GM21390 (cell line): ENCODE measurements around the gene OR7D2.
"Not testable (repeated sequence)": the region's sequence is repeated elsewhere in the genome, so short reads cannot be mapped to it uniquely, and the experiment has no call there.

Experiments used
- ATAC-seq: cut with Tn5 transposase; IDR thresholded peaks from one replicate; pipeline ENCODE4 v1.9.1; 2021; ENCODE audit not compliant: unreplicated experiment

OR7D2 gene

DNA sequence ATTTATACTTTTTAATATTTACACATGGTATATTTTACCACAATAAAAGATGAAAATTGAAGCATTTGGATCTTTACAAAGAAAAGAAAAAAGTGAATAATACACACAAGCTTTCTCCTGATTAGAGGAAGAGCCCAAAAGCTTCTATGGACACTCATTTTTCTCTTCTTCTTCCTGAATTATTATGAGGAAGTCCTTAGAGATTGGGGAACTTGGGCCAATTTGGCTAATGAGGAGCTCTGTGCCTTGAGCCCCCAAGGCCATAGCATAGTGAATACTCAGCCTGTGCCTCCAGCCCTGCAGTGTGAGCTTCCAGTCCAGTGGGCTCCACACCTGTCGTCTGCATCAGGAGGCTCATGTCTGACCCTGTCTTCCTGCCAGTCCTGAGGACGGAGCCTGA lies 19.3 kb downstream of the OR7D2 start:
- ATAC-seq = not testable (repeated sequence)

- no peak for ATAC-seq
These were observed 26.8 kb downstream of the OR7D2 start for GRCh38 chr19:9205501-9206113.

GRCh38 chr19:9219489-9219888 lies 40.7 kb downstream of the OR7D2 start, which contains the start of gene OR7D4:
TSS of gene OR7D4 (minus strand) at chr19:9219589. CDS start at chr19:9214837, 4,752 bp downstream.
- no peak for ATAC-seq
